ENCODE results near the gene SCNN1A. TPM values are rescaled to one million over a fixed set of nuclear protein-coding genes. Genes with fewer than 3 reads are reported as not detected.

SCNN1A gene
- total RNA-seq, 1 donor from 2014 or later = 55.2 TPM

- Histone ChIP-seq H3K36me3 (no peaks in the 10 kb centered on the region), H3K4me3 (no peak overlapping the region), H3K27ac (no peak overlapping the region), H3K27me3 (no peaks in the 10 kb centered on the region), H3K4me1 (peaks cover 22% of the 10 kb centered on the region), H3K9me3 (no peaks in the 10 kb centered on the region)
- intact Hi-C loops (cut with DNase I) = no loop called here
- TF ChIP-seq CTCF (IDR thresholded peaks at IDR 0.05) (no peak), POLR2A (IDR thresholded peaks at IDR 0.05) (no peak), POLR2AphosphoS5 (IDR thresholded peaks at IDR 0.05; ENCODE audit: insufficient read depth in 1 of 2, low read depth in 1 of 2) (no peak)
- no peak for DNase-seq (ENCODE audit: extremely low spot score in 2 of 2)
These were observed 57.5 kb downstream of the SCNN1A start for GRCh38 chr12:6317693-6318439.

- intact Hi-C loops (cut with DNase I) = no loop called here
- Histone ChIP-seq H3K4me3 (no peak overlapping the region), H3K9me3 (no peaks in the 10 kb centered on the region), H3K4me1 (peaks cover 15% of the 10 kb centered on the region), H3K27me3 (no peaks in the 10 kb centered on the region), H3K27ac (no peak overlapping the region), H3K36me3 (no peaks in the 10 kb centered on the region)
- DNase-seq (ENCODE audit: extremely low spot score in 2 of 2) = no peak
- TF ChIP-seq POLR2A (IDR thresholded peaks at IDR 0.05) (no peak), CTCF (IDR thresholded peaks at IDR 0.05) (no peak), POLR2AphosphoS5 (IDR thresholded peaks at IDR 0.05; ENCODE audit: insufficient read depth in 1 of 2, low read depth in 1 of 2) (no peak)
These were observed 58.3 kb downstream of the SCNN1A start for GRCh38 chr12:6316921-6317692.

GRCh38 chr12:6315704-6316597 is 59.4 kb downstream of the SCNN1A start:
- DNase-seq (ENCODE audit: extremely low spot score in 2 of 2) = no peak
- H3K36me3 ChIP-seq = no peaks in the 10 kb centered on the region
- no peaks in the 10 kb centered on the region for H3K27me3 ChIP-seq
- H3K27ac ChIP-seq = no peak overlapping the region
- H3K4me3 ChIP-seq = no peak overlapping the region
- H3K9me3 ChIP-seq = no peaks in the 10 kb centered on the region
- peaks cover 15% of the 10 kb centered on the region for H3K4me1 ChIP-seq
- intact Hi-C loops (cut with DNase I) = no loop called here
- no peak for TF ChIP-seq CTCF (IDR thresholded peaks at IDR 0.05)
- TF ChIP-seq POLR2A (IDR thresholded peaks at IDR 0.05) = no peak
- TF ChIP-seq POLR2AphosphoS5 (IDR thresholded peaks at IDR 0.05; ENCODE audit: insufficient read depth in 1 of 2, low read depth in 1 of 2) = no peak

- Histone ChIP-seq H3K9me3 (no peaks in the 10 kb centered on the region), H3K27me3 (no peaks in the 10 kb centered on the region), H3K4me1 (peaks cover 22% of the 10 kb centered on the region), H3K27ac (no peak overlapping the region), H3K36me3 (no peaks in the 10 kb centered on the region), H3K4me3 (no peak overlapping the region)
- TF ChIP-seq CTCF (IDR thresholded peaks at IDR 0.05) = no peak
- TF ChIP-seq POLR2AphosphoS5 (IDR thresholded peaks at IDR 0.05; ENCODE audit: insufficient read depth in 1 of 2, low read depth in 1 of 2) = no peak
- TF ChIP-seq POLR2A (IDR thresholded peaks at IDR 0.05) = no peak
- intact Hi-C loops (cut with DNase I) = no loop called here
- no peak for DNase-seq (ENCODE audit: extremely low spot score in 2 of 2)
These were observed 60.2 kb downstream of the SCNN1A start for GRCh38 chr12:6315184-6315583.
